DOHH2 (cell line): ENCODE measurements around the gene KSR1.

Experiments
- CTCF ChIP-seq: fragments of 200-600 bp; sonication (generic); IDR thresholded peaks from one replicate; pipeline ENCODE4 v1.5.1; 2014; ENCODE audit warnings: antibody characterized with exemption, mild to moderate bottlenecking, low read depth, low read length; ENCODE audit not compliant: poor library complexity, severe bottlenecking
- EZH2phosphoT487 ChIP-seq: fragments of 200-600 bp; sonication (generic); IDR thresholded peaks from 2 replicates; pipeline ENCODE4 v1.6.1; 2017; ENCODE audit warnings: borderline replicate concordance, mild to moderate bottlenecking, antibody characterized with exemption, low read length, moderate library complexity, mixed read lengths

- TF ChIP-seq CTCF, result no peak
- no peak for TF ChIP-seq EZH2phosphoT487
Measured at GRCh38 chr17:27438348-27438998, 17.8 kb upstream of the KSR1 start.
